NCI-H146 treated with DMSO at 0.1 percent for 48 hours (cell line): ENCODE results near the gene FRAS1.
A peak's percentile ranks its signal among the peaks of the same experiment; 100 is the strongest.
"Not testable (repeated sequence)": the region's sequence is repeated elsewhere in the genome, so short reads cannot be mapped to it uniquely, and the experiment has no call there.

Experiments
- DNase-seq: peaks from one replicate; lab custom pipeline; 2025; ENCODE audit not compliant: unreplicated experiment; lab: John Stamatoyannopoulos, UW

The FRAS1 gene

GRCh38 chr4:78533854-78534253, 476.7 kb downstream of the FRAS1 start:
- no peak for DNase-seq

GRCh38 chr4:78534286-78534955, 477.3 kb downstream of the FRAS1 start:
- DNase-seq = no peak

- no peak for DNase-seq
Measured at GRCh38 chr4:78542373-78542772, 485.2 kb downstream of the FRAS1 start.

- DNase-seq = peak; percentile 70
Measured at GRCh38 chr4:78543424-78544125, 486.5 kb downstream of the FRAS1 start.

- DNase-seq = no peak
Measured at GRCh38 chr4:78544678-78545077, 487.6 kb downstream of the FRAS1 start.

GRCh38 chr4:78545275-78546246, 488.4 kb downstream of the FRAS1 start:
- DNase-seq = no peak

- DNase-seq = not testable (repeated sequence)
Measured at GRCh38 chr4:78547899-78548298, 490.8 kb downstream of the FRAS1 start.

- DNase-seq = not testable (repeated sequence)
Measured at GRCh38 chr4:78548889-78549288, 491.8 kb downstream of the FRAS1 start.

GRCh38 chr4:78551420-78552351, 494.6 kb downstream of the FRAS1 start, which contains the start of gene ANXA3:
Gene ANXA3 (plus strand): TSS chr4:78551770. CDS start chr4:78554474, 2,704 bp downstream.
- peak; percentile 29 for DNase-seq

GRCh38 chr4:78552389-78553042, 495.4 kb downstream of the FRAS1 start:
- peak; percentile 12 for DNase-seq

GRCh38 chr4:78553043-78553396, 495.9 kb downstream of the FRAS1 start:
- no peak for DNase-seq

- no peak for DNase-seq
Measured at GRCh38 chr4:78553529-78554060, 496.5 kb downstream of the FRAS1 start.

- no peak for DNase-seq
Measured at GRCh38 chr4:78556665-78557064, 499.5 kb downstream of the FRAS1 start.

GRCh38 chr4:78557841-78558240, 500.7 kb downstream of the FRAS1 start:
- no peak for DNase-seq

GRCh38 chr4:78558410-78558809, 501.3 kb downstream of the FRAS1 start:
- DNase-seq = no peak

- DNase-seq = no peak
Measured at GRCh38 chr4:78560296-78560963, 503.3 kb downstream of the FRAS1 start.

GRCh38 chr4:78561677-78562076, 504.6 kb downstream of the FRAS1 start:
- DNase-seq = no peak

- no peak for DNase-seq
Measured at GRCh38 chr4:78562687-78563086, 505.6 kb downstream of the FRAS1 start.

GRCh38 chr4:78565971-78566372, 508.8 kb downstream of the FRAS1 start:
- DNase-seq = no peak
